H1 (cell line): ENCODE data around the gene CDKN2B. TPM values are rescaled to one million over a fixed set of nuclear protein-coding genes. Genes with fewer than 3 reads are reported as not detected.

Experiments used
- BACH1 ChIP-seq: IDR thresholded peaks from 2 replicates; pipeline ENCODE4 v1.6.1; 2012; ENCODE audit warnings: low read length, improper control_type of control experiment
- BRCA1 ChIP-seq: IDR thresholded peaks from 2 replicates; pipeline ENCODE4 v1.6.1; 2012; ENCODE audit warnings: low read depth, low read length, improper control_type of control experiment
- CBX5 ChIP-seq: fragments of 300-800, 300-1000 bp; sonication (generic); IDR thresholded peaks from 2 replicates; pipeline ENCODE4 v1.7.1; 2016; ENCODE audit warnings: antibody characterized with exemption, low read length, low read depth
- CEBPB ChIP-seq: IDR thresholded peaks from 2 replicates; pipeline ENCODE4 v1.6.1; 2012; ENCODE audit warnings: low read depth, low read length
- CHD7 ChIP-seq: fragments of 300-600 bp; sonication (generic); IDR thresholded peaks from 2 replicates; pipeline ENCODE4 v1.7.1; 2012; ENCODE audit warnings: low read length, moderate library complexity, mild to moderate bottlenecking, inconsistent platforms; ENCODE audit not compliant: insufficient replicate concordance
- CTCF ChIP-seq, 3 experiments: IDR thresholded peaks; 1 replicate in 2 of 3; 2 replicates in 1 of 3; pipeline versions ENCODE4 v1.5.1 to v1.6.1; 2011; ENCODE audit warnings: low read length in 3 of 3, mild to moderate bottlenecking in 3 of 3, inconsistent platforms in 2 of 3, low read depth in 1 of 3, moderate library complexity in 1 of 3; ENCODE audit not compliant: insufficient read depth in 1 of 3; ENCODE audit errors: control extremely low read depth in 1 of 3
- EP300 ChIP-seq, 2 experiments: IDR thresholded peaks; 1 replicate in 1 of 2; 2 replicates in 1 of 2; pipeline ENCODE4 v1.6.1; 2011 to 2012; ENCODE audit warnings: low read depth in 2 of 2, low read length in 2 of 2, mild to moderate bottlenecking in 2 of 2, borderline replicate concordance in 1 of 2, inconsistent platforms in 1 of 2, moderate library complexity in 1 of 2
- GABPA ChIP-seq: IDR thresholded peaks from 2 replicates; pipeline ENCODE4 v1.6.1; 2011; ENCODE audit warnings: mild to moderate bottlenecking, low read length, moderate library complexity, borderline replicate concordance; ENCODE audit not compliant: insufficient read depth
- TAF1 ChIP-seq: IDR thresholded peaks from 2 replicates; pipeline ENCODE4 v1.6.1; 2011; ENCODE audit warnings: mild to moderate bottlenecking, low read depth, low read length
- TBP ChIP-seq: IDR thresholded peaks from 2 replicates; pipeline ENCODE4 v1.6.1; 2011; ENCODE audit warnings: low read depth, low read length, improper control_type of control experiment
- polyA plus RNA-seq, 7 experiments: library from polyadenylated mRNA; depleted of rRNA in 3 of 7; stranded (reverse) in 5 of 7; unstranded in 2 of 7; fragments of >200 nt in 5 of 7; fragments of 200-250 nt in 2 of 7; gene quantifications; 1 replicate in 5 of 7; 2 replicates in 1 of 7; 4 replicates in 1 of 7; pipeline versions ENCODE4 v1.2.1 to v1.2.3, GENCODE V29; 2011 to 2013; ENCODE audit warnings: missing spikeins in 2 of 7, mixed read lengths in 2 of 7
- total RNA-seq: library from RNA; stranded (reverse); fragmentation: NEBNext Ultra II Directional; extraction: Animal tissue kit (Norgen Biotek cat#: 25700); gene quantifications from 2 replicates; pipeline ENCODE4 v1.2.1, GENCODE V29; 2021

CDKN2B gene
- total and polyA plus RNA-seq, 2 of the 8 experiments (the other 6 are each of a cell fraction or from before 2014, with no cell fraction given): 0.20 to 0.88 TPM

GRCh38 chr9:22053178-22053577 is 44.1 kb upstream of the CDKN2B start (continued):
- no peak for TF ChIP-seq CHD7
- TF ChIP-seq TBP: no peak
- TF ChIP-seq GABPA: no peak
- TF ChIP-seq EP300 (IDR thresholded peaks at IDR 0.05; ENCODE audit: borderline replicate concordance in 1 of 2, low read depth in 2 of 2, low read length in 2 of 2): no peak
- no peak for TF ChIP-seq TAF1
- no peak for TF ChIP-seq CTCF (IDR thresholded peaks at IDR 0.05; ENCODE audit: control extremely low read depth in 1 of 3, insufficient read depth in 1 of 3, low read depth in 1 of 3, low read length in 3 of 3)
- no peak for TF ChIP-seq BRCA1
- no peak for TF ChIP-seq CBX5
- no peak for TF ChIP-seq BACH1
- no peak for TF ChIP-seq CEBPB
